H9 (cell line): Measurements from ENCODE around the gene VPS72. TPM values are rescaled to one million over a fixed set of nuclear protein-coding genes. Genes with fewer than 3 reads are reported as not detected.
A peak's percentile ranks its signal among the peaks of the same experiment; 100 is the strongest.

Experiments
- DNase-seq: peaks from one replicate; pipeline ENCODE4 v3.0.0-alpha.2; 2017
- H2AFZ ChIP-seq: one replicate; pipeline ENCODE4 v1.6.1; 2013; ENCODE audit warnings: mild to moderate bottlenecking, low read length, control low read depth, moderate library complexity
- H2AK5ac ChIP-seq: 2 replicates; pipeline ENCODE4 v1.6.1; 2013; ENCODE audit warnings: low read length, control low read depth, mixed read lengths; ENCODE audit not compliant: insufficient read length
- H2BK120ac ChIP-seq: one replicate; pipeline ENCODE4 v1.6.1; 2013; ENCODE audit warnings: low read depth, mild to moderate bottlenecking, low read length, control low read depth, inconsistent platforms; ENCODE audit not compliant: poor library complexity, severe bottlenecking
- H2BK12ac ChIP-seq: 2 replicates; pipeline ENCODE4 v1.6.1; 2013; ENCODE audit warnings: low read length, control low read depth, mixed read lengths, low read depth; ENCODE audit not compliant: insufficient read length
- H2BK15ac ChIP-seq: 2 replicates; pipeline ENCODE4 v1.6.1; 2013; ENCODE audit warnings: low read depth, low read length, control low read depth
- H2BK20ac ChIP-seq: one replicate; pipeline ENCODE4 v1.6.1; 2013; ENCODE audit warnings: low read depth, mild to moderate bottlenecking, low read length, control low read depth, inconsistent platforms; ENCODE audit not compliant: poor library complexity, severe bottlenecking
- H2BK5ac ChIP-seq: 2 replicates; pipeline ENCODE4 v1.6.1; 2013; ENCODE audit warnings: low read length, control low read depth, mixed read lengths; ENCODE audit not compliant: insufficient read length
- H3K14ac ChIP-seq: 2 replicates; pipeline ENCODE4 v1.6.1; 2013; ENCODE audit warnings: low read length, control low read depth; ENCODE audit not compliant: insufficient read depth
- H3K18ac ChIP-seq: 2 replicates; pipeline ENCODE4 v1.6.1; 2013; ENCODE audit warnings: low read depth, mild to moderate bottlenecking, mixed read lengths, low read length, control low read depth; ENCODE audit not compliant: insufficient read length
- H3K23ac ChIP-seq: 2 replicates; pipeline ENCODE4 v1.6.1; 2013; ENCODE audit warnings: low read length, control low read depth, mixed read lengths, low read depth; ENCODE audit not compliant: insufficient read length
- H3K23me2 ChIP-seq: 2 replicates; pipeline ENCODE4 v1.6.1; 2013; ENCODE audit warnings: low read depth, mild to moderate bottlenecking, mixed read lengths, low read length, control low read depth; ENCODE audit not compliant: insufficient read length, poor library complexity, severe bottlenecking
- H3K27ac ChIP-seq: 2 replicates; pipeline ENCODE4 v1.5.1; 2013; ENCODE audit warnings: low read length, control low read depth, mixed read lengths, low read depth; ENCODE audit not compliant: insufficient read length
- H3K27me3 ChIP-seq: 2 replicates; pipeline ENCODE4 v1.6.1; 2013; ENCODE audit warnings: low read length, control low read depth, inconsistent platforms; ENCODE audit not compliant: insufficient read depth
- H3K4ac ChIP-seq: 2 replicates; pipeline ENCODE4 v1.6.1; 2013; ENCODE audit warnings: low read depth, mild to moderate bottlenecking, control low read depth, inconsistent platforms, low read length, moderate library complexity
- H3K4me1 ChIP-seq: 2 replicates; pipeline ENCODE4 v1.6.1; 2013; ENCODE audit warnings: low read length, control low read depth, inconsistent platforms; ENCODE audit not compliant: insufficient read depth
- H3K4me2 ChIP-seq: 2 replicates; pipeline ENCODE4 v1.6.1; 2013; ENCODE audit warnings: low read length, control low read depth, mixed read lengths; ENCODE audit not compliant: insufficient read length, insufficient read depth
- H3K56ac ChIP-seq: 2 replicates; pipeline ENCODE4 v1.6.1; 2013; ENCODE audit warnings: low read depth, mild to moderate bottlenecking, mixed read lengths, low read length, control low read depth; ENCODE audit not compliant: insufficient read length
- H3K79me1 ChIP-seq: 2 replicates; pipeline ENCODE4 v1.6.1; 2013; ENCODE audit warnings: low read depth, mild to moderate bottlenecking, moderate library complexity, low read length, control low read depth, inconsistent platforms; ENCODE audit not compliant: insufficient read depth, poor library complexity, severe bottlenecking
- H3K79me2 ChIP-seq: 2 replicates; pipeline ENCODE4 v1.6.1; 2013; ENCODE audit warnings: low read length, control low read depth, inconsistent platforms; ENCODE audit not compliant: insufficient read depth
- H3K9ac ChIP-seq: 2 replicates; pipeline ENCODE4 v1.6.1; 2013; ENCODE audit warnings: low read length, control low read depth, mixed read lengths; ENCODE audit not compliant: insufficient read length; ENCODE audit errors: extremely low read depth
- H3K9me3 ChIP-seq: one replicate; pipeline ENCODE4 v1.6.1; 2013; ENCODE audit warnings: low read depth, low read length, inconsistent platforms; ENCODE audit not compliant: control insufficient read depth
- H3T11ph ChIP-seq: one replicate; pipeline ENCODE4 v1.6.1; 2013; ENCODE audit warnings: mild to moderate bottlenecking, low read length, control low read depth, inconsistent platforms
- H4K20me1 ChIP-seq: one replicate; pipeline ENCODE4 v1.6.1; 2013; ENCODE audit not compliant: control insufficient read depth, insufficient read length, insufficient read depth
- H4K5ac ChIP-seq: 2 replicates; pipeline ENCODE4 v1.6.1; 2013; ENCODE audit warnings: low read depth, mild to moderate bottlenecking, mixed read lengths, low read length, control low read depth; ENCODE audit not compliant: insufficient read length
- H4K8ac ChIP-seq: replicated peaks from 2 replicates; pipeline ENCODE4 v1.6.1; 2013; ENCODE audit warnings: low read length, control low read depth, mixed read lengths, low read depth; ENCODE audit not compliant: insufficient read length
- H4K91ac ChIP-seq: 2 replicates; pipeline ENCODE4 v1.6.1; 2013; ENCODE audit warnings: low read depth, mild to moderate bottlenecking, moderate library complexity, mixed read lengths, low read length, control low read depth; ENCODE audit not compliant: insufficient read length
- H3K27ac Mint-ChIP-seq, 3 experiments: 2 replicates in 2 of 3; 3 replicates in 1 of 3; pipeline ENCODE4 v1.8.0; 2020 to 2021; ENCODE audit warnings: mixed read lengths in 3 of 3, mild to moderate bottlenecking in 1 of 3, moderate library complexity in 1 of 3
- H3K27me3 Mint-ChIP-seq: 2 replicates; pipeline ENCODE4 v1.8.0; 2021; ENCODE audit warnings: low read depth, mild to moderate bottlenecking, moderate library complexity, mixed read lengths
- H3K36me3 Mint-ChIP-seq, 3 experiments: 2 replicates in 2 of 3; 3 replicates in 1 of 3; pipeline ENCODE4 v1.8.0; 2020 to 2021; ENCODE audit warnings: low read depth in 3 of 3, mixed read lengths in 3 of 3; ENCODE audit not compliant: insufficient read depth in 1 of 3
- H3K4me1 Mint-ChIP-seq, 2 experiments: 2 replicates each; pipeline ENCODE4 v1.8.0; 2020; ENCODE audit warnings: mixed read lengths in 2 of 2
- H3K4me3 Mint-ChIP-seq, 2 experiments: 2 replicates in 1 of 2; 3 replicates in 1 of 2; pipeline ENCODE4 v1.8.0; 2020 to 2021; ENCODE audit warnings: mild to moderate bottlenecking in 2 of 2, mixed read lengths in 2 of 2, moderate library complexity in 1 of 2
- H3K9me3 Mint-ChIP-seq, 2 experiments: 2 replicates in 1 of 2; 3 replicates in 1 of 2; pipeline ENCODE4 v1.8.0; 2020; ENCODE audit warnings: mild to moderate bottlenecking in 2 of 2, mixed read lengths in 2 of 2, moderate library complexity in 1 of 2
- CTCF ChIP-seq: fragments of 200-600 bp; sonication (generic); conservative IDR thresholded peaks from 3 replicates; pipeline ENCODE4 v1.8.0; 2021; ENCODE audit warnings: antibody characterized with exemption, mild to moderate bottlenecking
- WGBS: extraction: QIAGEN DNeasy Blood & Tissue Kit; methylation state at CpG from one replicate; pipeline ENCODE4 v1.1.7; 2013; ENCODE audit warnings: missing lambda C conversion rate, low lambda C conversion rate, mixed read lengths; ENCODE audit not compliant: insufficient read length; ENCODE audit errors: extremely low coverage; 5-methylcytosine and 5-hydroxymethylcytosine counted together
- total RNA-seq: library from RNA; stranded (reverse); gene quantifications from 2 replicates; pipeline ENCODE4 v1.2.1, GENCODE V29; 2021

VPS72 gene
- total RNA-seq, 1 experiment from 2014 or later, result 91.4 TPM

- Histone ChIP-seq H4K5ac (no peak overlapping the region), H4K91ac (no peak overlapping the region), H3T11ph (no peak overlapping the region), H2BK120ac (no peak overlapping the region), H3K56ac (no peak overlapping the region), H3K79me2 (no peaks in the 10 kb centered on the region), H2BK15ac (no peak overlapping the region), H2BK20ac (no peak overlapping the region), H3K18ac (no peak overlapping the region), H3K9me3 (no peaks in the 10 kb centered on the region), H3K4me2 (peak overlapping the region; percentile 90), H3K14ac (no peak overlapping the region), H3K27me3 (no peaks in the 10 kb centered on the region; the same call in 1 of the 2 replicates), H4K8ac (no peak overlapping the region), H2BK5ac (no peak overlapping the region), H3K4ac (no peak overlapping the region), H4K20me1 (peaks cover 4% of the 10 kb centered on the region), H3K23me2 (peaks cover 24% of the 10 kb centered on the region), H3K4me1 (peaks cover 22% of the 10 kb centered on the region; the same call in 1 of the 2 replicates), H2BK12ac (no peak overlapping the region), H3K79me1 (no peaks in the 10 kb centered on the region), H3K23ac (no peak overlapping the region), H3K27ac (no peak overlapping the region), H2AK5ac (no peak overlapping the region), H2AFZ (no peak overlapping the region), H3K9ac (no peak overlapping the region)
- no CpG with 5 or more reads among the region's 7 CpGs for WGBS
- H3K4me3 Mint-ChIP-seq, result peak overlapping the region; percentile 85 to 86
- peak overlapping the region in 1 of 3 experiments; percentile 49; a peak in 1 of 7 replicates for H3K27ac Mint-ChIP-seq
- peaks cover 2 to 4% (median 4%) of the 10 kb centered on the region in 3 experiments; a peak in 4 of 7 replicates for H3K36me3 Mint-ChIP-seq
- DNase-seq, result no peak
- peaks cover 34 to 43% of the 10 kb centered on the region in 2 experiments for H3K4me1 Mint-ChIP-seq
- H3K27me3 Mint-ChIP-seq, result peaks cover 31% of the 10 kb centered on the region
- no peaks in the 10 kb centered on the region for H3K9me3 Mint-ChIP-seq
- no peak for TF ChIP-seq CTCF
Measured at GRCh38 chr1:151144474-151145303, 45.3 kb downstream of the VPS72 start.
